ENCODE data around the gene PSMC3.

GRCh38 chr11:47468598-47469214 lies 42.5 kb upstream of the PSMC3 start:
- no peak for TF ChIP-seq POLR2AphosphoS5 (IDR thresholded peaks at IDR 0.05; ENCODE audit: low read depth, low read length)
- no peak for TF ChIP-seq TAF1 (IDR thresholded peaks at IDR 0.05; ENCODE audit: borderline replicate concordance, insufficient read depth, low read length)
- TF ChIP-seq SIN3A (IDR thresholded peaks at IDR 0.05; ENCODE audit: borderline replicate concordance, insufficient read depth, low read length): no peak
- TF ChIP-seq REST (IDR thresholded peaks at IDR 0.05; ENCODE audit: insufficient read depth in 1 of 2, low read depth in 2 of 2, low read length in 2 of 2): no peak
